HG03558 (cell line): ENCODE results near the gene RASA3.
"Not testable (repeated sequence)": the region's sequence is repeated elsewhere in the genome, so short reads cannot be mapped to it uniquely, and the experiment has no call there.

Experiments
- ATAC-seq: cut with Tn5 transposase; IDR thresholded peaks from one replicate; pipeline ENCODE4 v1.9.1; 2021; ENCODE audit warnings: moderate number of reproducible peaks; ENCODE audit not compliant: unreplicated experiment; ENCODE audit errors: extremely low read depth

RASA3 gene

DNA sequence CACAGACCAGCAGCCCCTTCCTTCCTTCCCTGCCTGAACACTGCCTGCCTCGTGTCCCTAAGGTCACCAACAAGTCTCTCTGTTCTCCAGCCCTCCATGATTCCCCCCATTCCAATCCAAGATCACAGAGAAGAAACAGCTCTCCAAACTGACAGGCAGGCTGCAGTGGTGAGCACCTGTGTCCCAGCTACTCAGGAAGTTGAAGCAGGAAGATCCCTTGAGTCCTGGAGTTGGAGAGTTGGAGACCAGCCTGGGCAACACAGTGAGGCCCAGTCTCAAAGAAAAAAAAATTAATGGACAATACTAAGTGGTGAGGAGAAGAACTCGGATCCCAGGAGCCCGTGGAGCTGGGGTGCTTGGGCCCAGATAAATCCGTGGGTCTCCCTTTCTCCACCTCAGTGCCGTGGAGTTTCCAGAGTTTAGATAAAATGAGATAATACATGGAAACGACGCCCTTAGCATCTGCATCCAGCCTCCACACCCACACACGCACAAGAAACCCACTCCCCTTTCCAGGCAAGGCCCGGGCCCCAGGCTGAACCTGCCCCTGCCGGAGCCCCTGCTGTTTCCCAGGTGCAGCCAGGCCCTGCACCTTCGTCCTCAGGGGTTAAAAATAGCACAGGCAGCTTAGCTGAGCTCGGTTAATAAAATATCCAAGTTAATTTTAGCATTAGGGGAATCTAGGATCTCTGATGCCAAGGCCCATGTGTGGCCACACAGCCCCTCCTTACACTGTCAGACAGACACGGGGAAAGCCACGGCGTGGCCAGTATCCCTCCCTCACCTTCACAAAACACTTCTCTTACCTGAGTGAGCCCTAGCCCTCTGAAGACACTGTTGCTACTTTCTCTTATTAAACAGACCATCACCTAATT, 4.7 kb downstream of the RASA3 start:
- no peak for ATAC-seq

DNA sequence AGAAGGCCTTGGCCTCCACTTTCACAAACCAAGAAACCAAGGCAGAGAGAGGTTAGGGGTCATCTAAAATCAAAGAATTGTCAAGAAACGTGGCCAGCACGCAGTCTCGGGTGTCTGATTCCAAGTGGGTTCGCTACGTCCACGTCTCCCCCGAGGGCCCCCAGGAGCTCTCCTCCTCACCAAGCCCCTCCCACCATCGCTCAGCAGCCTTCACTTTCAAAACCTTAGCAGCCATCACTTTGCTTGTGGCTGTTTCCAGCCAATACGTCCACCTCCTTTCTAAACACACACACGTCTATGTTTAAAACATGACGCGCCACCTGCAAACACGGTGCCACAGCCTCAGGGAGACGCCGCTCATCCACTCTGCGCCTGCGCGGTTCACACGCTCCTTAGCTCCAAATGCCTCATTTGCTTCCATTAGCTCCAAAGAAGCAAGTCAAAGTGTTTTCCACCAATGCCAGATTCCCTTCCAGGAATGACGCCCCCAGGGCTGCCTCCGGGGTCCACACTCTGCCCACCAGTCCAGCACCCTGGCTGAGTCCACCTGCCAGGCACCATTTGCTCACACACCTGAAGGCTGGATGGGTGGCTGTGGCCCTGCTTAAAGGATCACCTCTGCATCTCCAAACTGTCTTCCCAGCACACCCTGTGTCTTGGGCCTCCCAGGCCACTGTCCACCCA, 5.5 kb downstream of the RASA3 start:
- ATAC-seq, result no peak

- not testable (repeated sequence) for ATAC-seq
Measured at GRCh38 chr13:114126086-114126485, 6.3 kb downstream of the RASA3 start.

- ATAC-seq, result no peak
Measured at GRCh38 chr13:114125589-114125988, 6.8 kb downstream of the RASA3 start.

GRCh38 chr13:114124921-114125320, 7.5 kb downstream of the RASA3 start:
- no peak for ATAC-seq

- no peak for ATAC-seq
Measured at GRCh38 chr13:114124431-114124830, 8.0 kb downstream of the RASA3 start.

GRCh38 chr13:114123876-114124275, 8.5 kb downstream of the RASA3 start:
- ATAC-seq, result no peak

GRCh38 chr13:114123448-114123847, 9.0 kb downstream of the RASA3 start:
- no peak for ATAC-seq

- ATAC-seq, result no peak
Measured at GRCh38 chr13:114122591-114123211, 9.7 kb downstream of the RASA3 start.

DNA sequence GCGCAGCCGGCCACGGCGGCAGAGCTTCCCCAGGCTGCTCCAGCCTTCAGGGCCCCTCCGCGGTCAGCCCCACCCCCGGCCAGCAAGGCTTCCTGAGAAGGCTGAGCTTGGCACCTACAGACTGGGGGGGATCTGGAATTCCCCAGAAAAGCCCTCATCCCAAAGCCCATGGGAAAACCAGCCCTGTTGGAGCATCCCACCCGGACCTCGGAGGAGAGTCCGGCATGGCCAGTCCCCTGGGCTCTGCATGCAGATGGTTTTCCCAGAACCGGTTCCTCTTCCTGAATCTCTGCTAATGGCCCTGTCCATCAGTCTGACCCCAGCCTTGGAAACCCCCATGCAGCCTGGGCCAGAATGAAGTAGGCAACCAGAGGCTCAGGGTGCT, 10.3 kb downstream of the RASA3 start:
- ATAC-seq, result no peak

- ATAC-seq, result no peak
Measured at GRCh38 chr13:114121496-114122126, 10.8 kb downstream of the RASA3 start.

GRCh38 chr13:114121031-114121430, 11.4 kb downstream of the RASA3 start:
- no peak for ATAC-seq

- no peak for ATAC-seq
Measured at GRCh38 chr13:114120591-114121011, 11.8 kb downstream of the RASA3 start.

- ATAC-seq, result no peak
Measured at GRCh38 chr13:114119196-114119595, 13.2 kb downstream of the RASA3 start.

GRCh38 chr13:114118511-114119123, 13.8 kb downstream of the RASA3 start:
- ATAC-seq, result no peak

GRCh38 chr13:114118086-114118485, 14.3 kb downstream of the RASA3 start:
- ATAC-seq, result no peak

GRCh38 chr13:114117341-114117874, 15.0 kb downstream of the RASA3 start:
- ATAC-seq, result not testable (repeated sequence)

GRCh38 chr13:114116734-114117133, 15.7 kb downstream of the RASA3 start:
- no peak for ATAC-seq

DNA sequence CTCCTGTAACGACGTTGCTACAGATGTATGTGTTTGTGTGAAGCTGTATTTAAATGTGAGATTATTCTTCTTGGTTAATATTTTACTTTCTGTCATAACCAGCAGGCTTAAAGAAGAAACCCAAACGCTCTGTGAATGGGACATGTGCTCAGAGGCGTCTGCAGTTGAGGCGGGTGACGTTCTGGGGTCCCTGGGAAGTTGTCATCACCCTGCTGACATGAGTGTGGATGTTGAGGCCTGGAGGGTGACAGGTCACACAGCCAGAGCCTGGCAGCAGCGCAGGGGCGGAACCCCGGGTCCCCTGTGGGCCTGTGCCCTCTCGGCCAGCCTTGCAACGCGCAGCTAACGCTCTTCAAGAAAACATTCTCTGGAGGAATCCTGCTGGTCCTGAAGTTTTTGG, 16.6 kb downstream of the RASA3 start:
- no peak for ATAC-seq

- ATAC-seq, result no peak
Measured at GRCh38 chr13:114115191-114115671, 17.2 kb downstream of the RASA3 start.
